Amniotic epithelial cell (primary cell): ENCODE results near the gene LCLAT1.
A peak's percentile ranks its signal among the peaks of the same experiment; 100 is the strongest.
"Not testable (repeated sequence)": the region's sequence is repeated elsewhere in the genome, so short reads cannot be mapped to it uniquely, and the experiment has no call there.

Experiments
- DNase-seq: peaks from one replicate; pipeline ENCODE4 v3.0.0-alpha.2; 2010; ENCODE audit warnings: low read depth

The LCLAT1 gene

DNA sequence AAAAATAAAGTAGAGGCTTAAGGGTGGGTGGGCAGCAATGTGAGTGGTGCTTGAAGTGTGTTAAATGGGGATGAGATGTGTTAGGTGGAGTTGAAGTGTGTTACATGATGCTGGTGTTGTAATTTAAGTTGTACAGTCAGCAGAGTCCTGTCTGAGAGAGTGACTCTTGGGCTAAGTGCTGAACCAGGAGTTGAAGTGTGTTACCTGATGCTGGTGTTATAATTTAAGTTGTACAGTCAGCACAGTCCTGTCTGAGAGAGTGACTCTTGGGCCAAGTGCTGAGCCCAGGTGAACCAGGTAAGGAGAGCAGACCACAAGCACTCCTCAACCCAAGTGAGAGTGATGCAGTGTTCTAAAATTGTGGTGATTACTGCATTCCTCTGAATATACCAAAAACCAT, 40.6 kb downstream of the LCLAT1 start:
- DNase-seq = no peak

DNA sequence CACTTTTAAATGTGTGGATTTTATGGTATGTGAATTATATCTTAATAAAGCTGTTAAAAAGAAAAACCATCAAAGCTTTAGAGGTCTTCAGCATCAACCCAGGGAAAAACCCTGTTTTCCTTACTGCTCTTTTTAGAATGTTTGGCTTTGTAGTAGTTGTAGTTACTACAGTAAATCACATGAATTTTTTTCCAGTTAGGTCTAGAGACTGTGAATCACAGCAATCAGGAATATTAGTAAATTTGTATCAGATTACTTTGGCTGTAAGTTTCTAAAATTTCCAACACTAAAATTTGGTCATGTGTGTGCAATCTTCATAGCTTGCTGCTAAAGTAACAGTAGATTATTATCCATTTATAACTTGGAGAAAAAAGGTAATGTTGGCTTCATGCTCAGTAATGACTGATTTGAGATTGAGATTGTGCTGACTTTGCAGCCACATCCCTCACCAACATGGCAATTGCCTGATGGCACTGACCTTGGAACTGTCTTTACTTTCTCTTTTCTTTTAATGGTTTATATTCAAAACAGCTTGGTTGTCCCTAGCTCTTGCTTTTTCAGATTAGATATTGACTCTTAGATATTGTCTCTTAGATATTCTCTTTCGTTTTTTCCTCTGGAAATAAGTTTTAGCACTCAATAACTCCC, 41.1 kb downstream of the LCLAT1 start:
- DNase-seq = no peak

- DNase-seq = no peak
Observed at GRCh38 chr2:30491225-30491624, 44.2 kb downstream of the LCLAT1 start.

- DNase-seq = peak; percentile 24
Observed at GRCh38 chr2:30492185-30492584, 45.1 kb downstream of the LCLAT1 start.

DNA sequence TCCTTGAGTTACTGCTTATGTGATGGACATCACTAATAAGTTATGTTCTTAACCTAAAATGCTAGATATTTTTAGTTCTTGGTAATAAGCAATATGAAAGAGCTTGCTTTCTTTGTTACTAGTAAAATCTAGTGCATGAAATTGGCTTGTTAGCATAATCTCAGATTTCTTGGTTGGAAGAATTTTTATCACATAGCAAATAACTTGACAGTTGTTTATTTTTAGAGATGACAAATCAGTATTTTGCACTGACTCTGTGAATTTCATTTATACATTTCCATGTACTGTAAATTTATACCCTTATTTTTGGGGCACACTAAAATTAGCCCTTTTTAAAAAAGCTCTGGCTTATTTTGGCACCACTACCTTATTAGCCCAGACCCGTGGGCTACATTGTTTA, 45.6 kb downstream of the LCLAT1 start:
- no peak for DNase-seq

- no peak for DNase-seq
Observed at GRCh38 chr2:30493440-30493839, 46.4 kb downstream of the LCLAT1 start.

GRCh38 chr2:30495896-30496295, 48.9 kb downstream of the LCLAT1 start:
- DNase-seq = not testable (repeated sequence)

DNA sequence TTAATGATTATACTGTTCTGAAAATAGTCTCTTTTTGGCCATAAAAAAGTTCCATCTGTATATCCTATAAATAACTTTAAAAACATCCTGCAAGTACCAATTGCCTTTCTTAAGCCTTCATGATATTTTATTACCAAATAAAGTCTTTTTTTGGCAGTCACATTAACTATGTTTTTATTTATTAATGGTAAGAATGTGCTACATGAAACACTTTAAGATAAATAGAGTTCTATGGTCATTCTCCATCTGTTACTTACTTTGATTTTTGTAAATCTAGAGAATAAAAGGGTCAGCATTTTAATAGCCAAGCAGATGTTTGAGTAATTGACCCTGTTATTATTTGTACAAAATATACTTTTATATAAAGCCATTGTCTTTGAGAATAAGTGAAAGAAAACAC, 52.6 kb downstream of the LCLAT1 start:
- DNase-seq = no peak

- DNase-seq = no peak
Observed at GRCh38 chr2:30500699-30501098, 53.7 kb downstream of the LCLAT1 start.

- DNase-seq = no peak
Observed at GRCh38 chr2:30502310-30502709, 55.3 kb downstream of the LCLAT1 start.

- no peak for DNase-seq
Observed at GRCh38 chr2:30503007-30503694, 56.1 kb downstream of the LCLAT1 start.

GRCh38 chr2:30503695-30504052, 56.6 kb downstream of the LCLAT1 start:
- DNase-seq = no peak

- DNase-seq = no peak
Observed at GRCh38 chr2:30504731-30505130, 57.7 kb downstream of the LCLAT1 start.

DNA sequence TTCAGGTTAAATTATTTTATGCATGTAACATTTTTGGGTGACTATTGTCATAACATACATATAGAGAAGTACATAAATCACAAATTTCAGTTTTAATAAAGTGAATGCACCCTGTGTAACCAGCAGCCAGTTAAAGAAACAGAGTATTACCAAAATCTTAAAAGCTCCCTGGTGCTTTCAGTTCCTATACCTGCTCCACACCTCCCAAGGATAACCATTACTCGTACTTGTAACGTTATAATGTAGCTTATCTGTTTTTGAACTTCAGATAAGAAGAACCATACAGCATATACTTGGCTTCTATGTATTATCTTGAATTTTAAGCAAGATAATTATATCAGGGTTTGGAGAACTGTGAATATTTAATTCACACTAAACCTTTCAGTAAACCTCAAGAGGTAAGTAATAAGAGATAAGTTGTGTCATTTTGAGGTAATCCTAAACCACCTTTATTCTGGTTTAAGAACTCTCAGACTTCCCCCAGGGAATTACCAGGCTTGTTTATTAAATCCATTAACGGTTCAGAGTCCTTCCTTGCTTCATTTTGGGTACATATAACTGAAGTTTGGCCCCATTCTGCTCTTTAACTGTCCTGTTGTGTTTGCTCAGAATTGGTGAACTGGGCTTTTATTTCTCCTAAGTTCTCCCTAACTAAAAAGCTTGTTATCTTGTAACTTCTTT, 58.6 kb downstream of the LCLAT1 start:
- DNase-seq = no peak

GRCh38 chr2:30507460-30507859, 60.4 kb downstream of the LCLAT1 start:
- DNase-seq = not testable (repeated sequence)

- DNase-seq = no peak
Observed at GRCh38 chr2:30509716-30510115, 62.7 kb downstream of the LCLAT1 start.

GRCh38 chr2:30510409-30510808, 63.4 kb downstream of the LCLAT1 start:
- no peak for DNase-seq

DNA sequence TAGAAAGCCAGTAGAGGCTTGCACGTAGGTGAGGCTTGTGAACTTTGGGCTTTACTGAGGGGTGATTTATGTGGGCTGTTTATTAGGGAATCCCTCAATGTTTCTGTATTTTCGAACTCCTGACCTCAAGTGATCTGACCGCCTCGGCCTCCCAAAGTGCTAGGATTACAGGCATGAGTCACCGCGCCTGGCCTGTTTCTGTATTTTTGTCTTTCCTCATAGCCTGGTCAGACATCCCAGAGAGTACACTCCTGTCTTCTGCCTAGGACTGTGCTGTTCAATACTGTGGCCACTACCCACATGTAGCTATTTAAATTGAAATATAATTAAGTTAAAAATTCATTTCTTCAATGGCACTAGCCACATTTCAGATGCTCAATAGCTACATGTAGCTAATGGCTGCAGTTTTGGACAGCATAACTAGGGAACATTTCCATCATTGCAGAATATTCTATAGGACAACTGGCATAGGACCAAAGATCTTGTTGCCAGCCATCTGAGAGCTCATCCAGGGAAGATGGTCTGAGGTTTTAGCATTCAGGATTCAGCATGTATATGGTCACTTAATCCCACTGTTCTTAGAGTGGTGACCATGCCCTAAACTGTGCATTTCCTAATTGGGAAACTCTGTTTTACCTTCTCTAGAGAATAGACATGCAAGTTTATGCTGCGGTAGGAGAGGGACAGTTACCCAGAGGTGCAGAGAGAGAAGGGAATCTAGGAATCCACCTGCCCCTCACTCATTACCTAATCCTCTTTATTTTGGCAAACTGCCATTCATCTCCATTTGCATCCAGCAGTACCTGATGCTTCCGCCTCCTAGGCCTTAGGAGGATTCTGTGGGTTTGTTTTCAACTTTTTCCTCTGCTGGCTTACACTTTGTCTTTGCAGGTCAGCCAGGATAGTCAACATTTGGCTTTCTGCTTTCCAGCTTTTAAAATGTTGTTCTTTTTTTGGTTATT, 64.4 kb downstream of the LCLAT1 start:
- peak; percentile 82 for DNase-seq

GRCh38 chr2:30512243-30512886, 65.3 kb downstream of the LCLAT1 start:
- DNase-seq = no peak

- DNase-seq = not testable (repeated sequence)
Observed at GRCh38 chr2:30513649-30514048, 66.6 kb downstream of the LCLAT1 start.

- DNase-seq = peak; percentile 55
Observed at GRCh38 chr2:30514134-30514847, 67.2 kb downstream of the LCLAT1 start.
